B cell (primary cell): ENCODE data around the gene ZNF816.

Experiments used
- CTCF ChIP-seq: fragments of 200-600 bp; IDR thresholded peaks from one replicate; pipeline ENCODE4 v1.8.0; 2022; ENCODE audit warnings: antibody characterized with exemption, mild to moderate bottlenecking
- EZH2 ChIP-seq: IDR thresholded peaks from 2 replicates; pipeline ENCODE4 v1.6.1; 2012; ENCODE audit warnings: borderline replicate concordance, low read depth, mild to moderate bottlenecking, moderate library complexity, low read length; ENCODE audit not compliant: insufficient read depth, poor library complexity, severe bottlenecking

- TF ChIP-seq CTCF (no peak), EZH2 (no peak)
Measured at GRCh38 chr19:52959613-52960295, 2.9 kb downstream of the ZNF816 start.
